ENCODE results near the gene DKC1. TPM values are rescaled to one million over a fixed set of nuclear protein-coding genes. Genes with fewer than 3 reads are reported as not detected.

DKC1 gene
- total RNA-seq, 2 experiments from 2014 or later, result 67.7 to 138 TPM

- BruUV-seq (replicated peaks), result no TSS peak
- H3K36me3 ChIP-seq (ENCODE audit: insufficient read depth, low read length), result no peaks in the 10 kb centered on the region
- no peaks in the 10 kb centered on the region for H4K20me1 ChIP-seq (ENCODE audit: insufficient read depth, low read length)
- H3K9me3 ChIP-seq (ENCODE audit: low read length), result no peaks in the 10 kb centered on the region
- H3K4me1 ChIP-seq (ENCODE audit: insufficient read depth, low read length, poor library complexity, severe bottlenecking), result no peaks in the 10 kb centered on the region
- H2AFZ ChIP-seq (ENCODE audit: low read length), result no peak overlapping the region
- ChIA-PET POLR2A (no interaction called here), CTCF (ENCODE audit: unreplicated experiment) (no interaction called here)
- H3K4me3 ChIP-seq (ENCODE audit: low read depth, low read length, poor library complexity, severe bottlenecking), result no peak overlapping the region
- H3K9me2 ChIP-seq (ENCODE audit: insufficient read depth, low read length), result no peaks in the 10 kb centered on the region
- H3K79me2 ChIP-seq (ENCODE audit: insufficient read depth, low read depth, low read length), result no peaks in the 10 kb centered on the region
- H3K27ac ChIP-seq (ENCODE audit: low read depth, low read length, poor library complexity, severe bottlenecking), result no peak overlapping the region
- intact Hi-C loops (cut with micrococcal nuclease; ENCODE audit: unreplicated experiment), result no loop called here
- no peak overlapping the region for H3K4me2 ChIP-seq (ENCODE audit: low read length)
- TF ChIP-seq CTCF (conservative IDR thresholded peaks at IDR 0.05; ENCODE audit: low read length), result no peak
- TF ChIP-seq EZH2phosphoT487 (IDR thresholded peaks at IDR 0.05; ENCODE audit: borderline replicate concordance, low read depth, low read length), result no peak
- no peak for DNase-seq (ENCODE audit: low spot score)
These were observed 37.5 kb upstream of the DKC1 start for GRCh38 chrX:154724993-154725756.

GRCh38 chrX:154727418-154727817 is 35.2 kb upstream of the DKC1 start:
- no peak overlapping the region for H3K4me3 ChIP-seq (ENCODE audit: low read depth, low read length, poor library complexity, severe bottlenecking)
- DNase-seq (ENCODE audit: low spot score), result no peak
- no peaks in the 10 kb centered on the region for H3K4me1 ChIP-seq (ENCODE audit: insufficient read depth, low read length, poor library complexity, severe bottlenecking)
- POLR2A ChIA-PET, result no interaction called here
- no peaks in the 10 kb centered on the region for H3K9me3 ChIP-seq (ENCODE audit: low read length)
- no peaks in the 10 kb centered on the region for H3K36me3 ChIP-seq (ENCODE audit: insufficient read depth, low read length)
- H2AFZ ChIP-seq (ENCODE audit: low read length), result no peak overlapping the region
- CTCF ChIA-PET (ENCODE audit: unreplicated experiment), result no interaction called here
- TF ChIP-seq EZH2phosphoT487 (IDR thresholded peaks at IDR 0.05; ENCODE audit: borderline replicate concordance, low read depth, low read length) (no peak), CTCF (conservative IDR thresholded peaks at IDR 0.05; ENCODE audit: low read length) (no peak)
- no peaks in the 10 kb centered on the region for H3K79me2 ChIP-seq (ENCODE audit: insufficient read depth, low read depth, low read length)
- intact Hi-C loops (cut with micrococcal nuclease; ENCODE audit: unreplicated experiment), result no loop called here
- H3K9me2 ChIP-seq (ENCODE audit: insufficient read depth, low read length), result no peaks in the 10 kb centered on the region
- H4K20me1 ChIP-seq (ENCODE audit: insufficient read depth, low read length), result no peaks in the 10 kb centered on the region
- no TSS peak for BruUV-seq (replicated peaks)
- H3K4me2 ChIP-seq (ENCODE audit: low read length), result no peak overlapping the region
- H3K27ac ChIP-seq (ENCODE audit: low read depth, low read length, poor library complexity, severe bottlenecking), result no peak overlapping the region

GRCh38 chrX:154727871-154728270 is 34.8 kb upstream of the DKC1 start:
- no TSS peak for BruUV-seq (replicated peaks)
- Histone ChIP-seq H4K20me1 (ENCODE audit: insufficient read depth, low read length) (no peaks in the 10 kb centered on the region), H3K79me2 (ENCODE audit: insufficient read depth, low read depth, low read length) (no peaks in the 10 kb centered on the region), H3K9me2 (ENCODE audit: insufficient read depth, low read length) (no peaks in the 10 kb centered on the region), H3K9me3 (ENCODE audit: low read length) (no peaks in the 10 kb centered on the region), H3K4me3 (ENCODE audit: low read depth, low read length, poor library complexity, severe bottlenecking) (no peak overlapping the region), H3K4me2 (ENCODE audit: low read length) (no peak overlapping the region), H2AFZ (ENCODE audit: low read length) (no peak overlapping the region), H3K36me3 (ENCODE audit: insufficient read depth, low read length) (no peaks in the 10 kb centered on the region), H3K4me1 (ENCODE audit: insufficient read depth, low read length, poor library complexity, severe bottlenecking) (no peaks in the 10 kb centered on the region), H3K27ac (ENCODE audit: low read depth, low read length, poor library complexity, severe bottlenecking) (no peak overlapping the region)
- intact Hi-C loops (cut with micrococcal nuclease; ENCODE audit: unreplicated experiment), result no loop called here
- CTCF ChIA-PET (ENCODE audit: unreplicated experiment), result no interaction called here
- TF ChIP-seq EZH2phosphoT487 (IDR thresholded peaks at IDR 0.05; ENCODE audit: borderline replicate concordance, low read depth, low read length) (no peak), CTCF (conservative IDR thresholded peaks at IDR 0.05; ENCODE audit: low read length) (no peak)
- DNase-seq (ENCODE audit: low spot score), result no peak
- POLR2A ChIA-PET, result no interaction called here

Measured in OCI-LY7 (cell line).